ENCODE measurements around the gene CCDC71. TPM values are rescaled to one million over a fixed set of nuclear protein-coding genes. Genes with fewer than 3 reads are reported as not detected.

The CCDC71 gene
- total and polyA plus RNA-seq, 2 of the 13 experiments (the other 11 are each of a cell fraction or from before 2014, with no cell fraction given) = 9.7 to 14.3 TPM

DNA sequence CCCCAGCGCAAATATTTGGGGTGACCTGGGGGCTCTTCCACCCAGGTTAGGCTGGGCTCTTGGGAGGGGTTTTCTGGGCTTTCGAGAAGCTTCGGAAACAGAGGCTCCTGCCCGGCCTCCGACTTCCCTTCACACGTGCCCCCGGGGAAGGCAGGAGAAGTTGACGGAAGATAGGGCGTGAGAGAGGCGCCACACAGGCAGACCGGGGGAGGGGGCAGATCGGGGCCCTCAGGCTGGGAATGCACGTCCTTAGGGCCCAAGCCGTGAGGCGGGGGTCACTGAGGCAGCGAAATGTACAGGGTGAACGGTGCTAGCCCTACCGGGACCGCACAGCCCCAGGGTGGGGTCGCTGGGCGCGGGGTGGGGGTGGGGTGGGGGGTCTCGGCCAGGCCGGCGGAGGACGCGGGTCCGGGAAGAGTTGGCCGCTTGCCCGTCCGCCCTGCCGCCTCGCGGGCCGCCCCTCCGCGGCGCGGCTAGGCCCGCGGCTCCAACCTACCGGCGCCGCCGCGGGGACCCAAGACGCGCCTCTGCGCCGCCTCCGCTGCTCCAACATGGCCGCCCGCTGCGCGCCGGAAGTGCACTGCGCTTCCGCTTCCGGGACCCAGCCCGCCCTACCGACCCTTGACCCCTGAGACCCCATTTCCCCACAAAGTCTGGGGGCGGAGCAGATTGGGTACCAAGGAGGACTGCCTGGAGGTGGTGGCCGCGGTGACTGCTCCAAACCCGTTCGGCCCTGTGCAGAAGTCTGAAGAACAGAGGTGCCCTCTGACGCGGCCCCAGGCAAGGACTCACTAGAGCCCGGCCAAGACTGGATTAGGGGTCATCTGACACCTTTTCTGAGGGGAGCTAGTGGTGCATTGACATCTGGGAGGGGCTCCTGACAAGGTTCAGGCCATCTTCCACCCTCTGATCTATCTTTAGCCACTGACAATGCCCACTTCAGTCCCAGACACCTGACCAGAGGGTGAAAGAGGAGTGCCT is at the start of gene CCDC71 (continued):
- TF ChIP-seq, protein P1, sequence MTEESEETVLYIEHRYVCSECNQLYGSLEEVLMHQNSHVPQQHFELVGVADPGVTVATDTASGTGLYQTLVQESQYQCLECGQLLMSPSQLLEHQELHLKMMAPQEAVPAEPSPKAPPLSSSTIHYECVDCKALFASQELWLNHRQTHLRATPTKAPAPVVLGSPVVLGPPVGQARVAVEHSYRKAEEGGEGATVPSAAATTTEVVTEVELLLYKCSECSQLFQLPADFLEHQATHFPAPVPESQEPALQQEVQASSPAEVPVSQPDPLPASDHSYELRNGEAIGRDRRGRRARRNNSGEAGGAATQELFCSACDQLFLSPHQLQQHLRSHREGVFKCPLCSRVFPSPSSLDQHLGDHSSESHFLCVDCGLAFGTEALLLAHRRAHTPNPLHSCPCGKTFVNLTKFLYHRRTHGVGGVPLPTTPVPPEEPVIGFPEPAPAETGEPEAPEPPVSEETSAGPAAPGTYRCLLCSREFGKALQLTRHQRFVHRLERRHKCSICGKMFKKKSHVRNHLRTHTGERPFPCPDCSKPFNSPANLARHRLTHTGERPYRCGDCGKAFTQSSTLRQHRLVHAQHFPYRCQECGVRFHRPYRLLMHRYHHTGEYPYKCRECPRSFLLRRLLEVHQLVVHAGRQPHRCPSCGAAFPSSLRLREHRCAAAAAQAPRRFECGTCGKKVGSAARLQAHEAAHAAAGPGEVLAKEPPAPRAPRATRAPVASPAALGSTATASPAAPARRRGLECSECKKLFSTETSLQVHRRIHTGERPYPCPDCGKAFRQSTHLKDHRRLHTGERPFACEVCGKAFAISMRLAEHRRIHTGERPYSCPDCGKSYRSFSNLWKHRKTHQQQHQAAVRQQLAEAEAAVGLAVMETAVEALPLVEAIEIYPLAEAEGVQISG (CRISPR knock-in tag; IDR thresholded peaks at IDR 0.05) = peak; percentile 86
- TF ChIP-seq ZNF205 (CRISPR knock-in tag; IDR thresholded peaks at IDR 0.05) (no peak), ELF1 (CRISPR knock-in tag; IDR thresholded peaks at IDR 0.05) (peak; percentile 92), THRA (CRISPR knock-in tag; IDR thresholded peaks at IDR 0.05; ENCODE audit: borderline replicate concordance) (peak; percentile 35; the same call in 1 of the 2 replicates), GABPA (IDR thresholded peaks at IDR 0.05; ENCODE audit: low read depth, low read length) (no peak), GABPA (CRISPR knock-in tag; IDR thresholded peaks at IDR 0.05; ENCODE audit: low read depth) (peak; percentile 94), SOX13 (IDR thresholded peaks at IDR 0.05) (no peak), SOX13 (CRISPR knock-in tag; conservative IDR thresholded peaks at IDR 0.05 in 1 of 2, IDR thresholded peaks at IDR 0.05 in 1 of 2) (peak in 1 of 2 experiments; percentile 33; a peak in 1 of 4 replicates), MATR3 (CRISPR knock-in tag; IDR thresholded peaks at IDR 0.05) (no peak), ZNF138 (CRISPR knock-in tag; IDR thresholded peaks at IDR 0.05; ENCODE audit: low read depth) (peak; percentile 43; the same call in 1 of the 2 replicates), ZFP91 (CRISPR knock-in tag; IDR thresholded peaks at IDR 0.05; ENCODE audit: borderline replicate concordance) (peak; percentile 77), POLR2G (IDR thresholded peaks at IDR 0.05; ENCODE audit: low read depth, low read length) (peak; percentile 77), MXI1 (IDR thresholded peaks at IDR 0.05; ENCODE audit: borderline replicate concordance, low read depth, low read length) (peak; percentile 15; the same call in 1 of the 3 replicates), MED1 (CRISPR knock-in tag; IDR thresholded peaks at IDR 0.05) (0 out of 2 replicates have a peak, but pooled peaks have one; percentile 27), KMT2B (CRISPR knock-in tag; IDR thresholded peaks at IDR 0.05) (peak; percentile 73), MTA1 (CRISPR knock-in tag; IDR thresholded peaks at IDR 0.05; ENCODE audit: borderline replicate concordance) (peak; percentile 36; the same call in 1 of the 2 replicates), MXD4 (CRISPR knock-in tag; IDR thresholded peaks at IDR 0.05) (0 out of 2 replicates have a peak, but pooled peaks have one; percentile 21), ZSCAN25 (CRISPR knock-in tag; IDR thresholded peaks at IDR 0.05) (no peak), ZFP36 (IDR thresholded peaks at IDR 0.05; ENCODE audit: borderline replicate concordance, low read depth, low read length, partially characterized antibody) (peak; percentile 99), RBFOX2 (IDR thresholded peaks at IDR 0.05; ENCODE audit: low read depth, low read length) (peak; percentile 96), SP1 (IDR thresholded peaks at IDR 0.05) (no peak), SP1 (CRISPR knock-in tag; IDR thresholded peaks at IDR 0.05) (peak; percentile 36; the same call in 1 of the 2 replicates), ZFX (CRISPR knock-in tag; IDR thresholded peaks at IDR 0.05; ENCODE audit: low read depth) (peak; percentile 72; the same call in 1 of the 2 replicates), ZNF331 (CRISPR knock-in tag; IDR thresholded peaks at IDR 0.05) (peak; percentile 37; the same call in 1 of the 2 replicates), ESRRA (CRISPR knock-in tag; IDR thresholded peaks at IDR 0.05; ENCODE audit: low read depth) (0 out of 2 replicates have a peak, but pooled peaks have one; percentile 11)

Data from HepG2 (cell line).